ENCODE results near the gene DNAJC24.
"Not testable (repeated sequence)": the region's sequence is repeated elsewhere in the genome, so short reads cannot be mapped to it uniquely, and the experiment has no call there.

DNAJC24 gene, protein sequence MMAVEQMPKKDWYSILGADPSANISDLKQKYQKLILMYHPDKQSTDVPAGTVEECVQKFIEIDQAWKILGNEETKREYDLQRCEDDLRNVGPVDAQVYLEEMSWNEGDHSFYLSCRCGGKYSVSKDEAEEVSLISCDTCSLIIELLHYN

DNA sequence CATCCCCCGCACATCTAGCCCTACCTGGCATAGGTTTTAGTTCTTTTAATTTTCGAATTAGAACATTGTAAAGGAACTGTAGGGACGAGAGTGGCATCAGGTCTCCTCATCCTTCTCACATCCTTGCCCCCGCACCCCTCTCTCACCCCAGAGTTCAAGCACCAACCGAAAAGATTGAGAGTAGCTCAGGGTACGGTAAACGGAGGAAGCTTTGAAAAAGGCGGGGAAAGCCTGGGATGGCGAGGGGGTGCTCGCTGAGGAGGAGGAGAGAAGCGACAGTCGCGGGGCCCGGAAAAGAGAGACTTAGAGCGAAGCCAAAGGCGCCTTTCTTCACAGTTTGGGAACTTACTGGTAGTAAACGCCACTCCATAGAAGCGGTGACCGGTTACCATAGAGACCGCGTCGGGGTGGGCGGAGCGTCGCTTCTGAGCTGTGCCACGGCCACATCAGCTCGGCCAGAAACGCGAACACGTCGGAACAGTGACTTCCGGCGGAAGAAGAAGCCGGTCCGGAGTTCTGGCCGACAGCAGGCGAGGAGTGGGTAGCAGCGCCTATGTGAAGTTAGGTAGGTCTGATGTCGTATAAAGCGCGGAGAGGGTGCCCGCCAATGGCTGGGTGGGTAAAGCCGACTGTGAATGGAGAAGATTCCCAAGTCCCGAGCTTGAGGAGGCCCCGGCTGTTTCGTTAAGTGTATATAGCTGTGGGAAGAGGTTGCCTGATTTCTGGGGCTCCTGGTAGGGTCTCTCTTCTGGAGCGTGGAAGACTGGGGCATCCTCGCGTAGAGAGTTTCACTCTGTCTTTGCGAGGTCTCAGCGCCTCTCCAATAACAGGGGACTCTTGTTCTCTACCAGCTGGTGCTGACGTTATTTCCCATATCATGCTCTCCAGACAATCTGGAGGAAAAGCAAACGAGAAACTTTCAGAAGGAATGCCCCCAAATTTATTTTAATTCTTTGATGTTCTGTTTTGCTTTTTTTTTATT, at the start of gene DNAJC24, which contains the start of gene DCDC1:
TSS of gene DNAJC24 (plus strand) at position 513 of the 982 bp plus-strand sequence. CDS start 889 bp downstream, outside the sequence.
TSS of gene DCDC1 (minus strand) at position 392 of the 982 bp plus-strand sequence. CDS start 41,459 bp downstream, outside the sequence.
- peak; percentile 68 for DNase-seq (ENCODE audit: low spot score)

GRCh38 chr11:31321494-31321893, 48.2 kb upstream of the DNAJC24 start:
- DNase-seq (ENCODE audit: low spot score): not testable (repeated sequence)

DNA sequence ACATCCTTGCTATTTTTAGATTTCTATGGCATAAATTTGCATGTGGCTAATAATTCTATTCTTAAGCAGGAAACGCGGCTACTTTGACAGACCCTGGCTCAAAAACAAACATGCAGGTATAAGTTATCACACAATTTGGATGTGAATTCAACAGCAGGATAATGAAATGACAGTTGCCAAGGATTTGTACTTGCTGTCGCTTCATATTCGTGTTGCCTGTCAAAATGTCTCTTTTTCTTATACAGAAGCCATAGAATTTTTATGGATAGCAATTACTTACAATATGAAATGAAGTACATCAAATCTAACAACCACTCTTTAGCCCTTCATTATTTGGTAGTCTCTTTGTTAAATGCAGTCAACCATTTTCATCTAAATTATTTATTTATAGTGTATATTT, 46.5 kb upstream of the DNAJC24 start:
- DNase-seq (ENCODE audit: low spot score): no peak

DNA sequence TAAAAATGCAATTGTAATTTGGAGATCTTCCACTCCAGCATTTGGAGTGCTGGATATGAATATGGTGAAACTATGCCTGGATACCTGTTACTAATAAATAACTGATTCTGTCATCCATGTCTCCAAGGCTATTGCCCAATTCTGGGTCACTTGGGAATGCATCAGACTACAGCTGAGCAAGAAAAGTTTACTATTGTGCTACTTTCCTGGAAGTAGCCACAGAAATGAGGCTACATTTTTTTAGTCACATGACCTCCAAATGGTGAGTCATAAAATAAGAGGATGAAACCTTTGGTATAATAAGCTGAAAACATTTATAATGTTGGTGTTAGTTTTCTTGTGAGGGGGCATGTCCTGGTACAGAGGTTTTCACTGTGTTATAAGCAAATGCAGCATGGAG, 44.5 kb upstream of the DNAJC24 start:
- peak; percentile 3 for DNase-seq (ENCODE audit: low spot score)

DNA sequence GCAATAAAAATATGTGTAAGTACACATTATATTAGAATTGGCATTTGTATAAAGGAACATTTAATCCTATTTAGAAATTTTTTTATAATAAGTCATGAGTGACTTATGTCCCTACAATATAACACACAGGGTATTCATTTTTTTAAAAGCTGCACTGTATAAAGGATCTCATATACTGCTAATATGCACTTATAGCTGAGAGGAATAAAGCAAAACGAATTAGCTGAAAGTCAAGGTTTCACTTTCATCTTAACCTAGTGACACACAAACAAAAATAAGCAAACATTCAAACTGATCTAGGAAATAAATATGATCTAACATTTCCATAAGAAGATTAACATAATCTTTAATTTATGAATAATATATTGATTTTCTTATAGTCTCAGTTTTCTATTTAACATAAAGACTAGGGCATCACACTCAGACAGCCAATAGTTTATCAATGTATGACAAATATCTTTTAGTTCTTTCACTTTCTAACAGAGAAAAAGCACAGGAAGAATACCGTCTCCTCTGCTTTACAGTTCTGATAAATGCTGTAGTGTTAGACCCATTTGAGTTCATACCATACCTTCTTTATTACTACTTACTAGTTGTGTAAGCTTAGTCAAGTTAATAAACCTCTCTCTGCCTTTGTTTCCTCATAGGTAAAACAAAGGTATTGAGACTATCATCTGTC, 43.1 kb upstream of the DNAJC24 start:
- no peak for DNase-seq (ENCODE audit: low spot score)

DNA sequence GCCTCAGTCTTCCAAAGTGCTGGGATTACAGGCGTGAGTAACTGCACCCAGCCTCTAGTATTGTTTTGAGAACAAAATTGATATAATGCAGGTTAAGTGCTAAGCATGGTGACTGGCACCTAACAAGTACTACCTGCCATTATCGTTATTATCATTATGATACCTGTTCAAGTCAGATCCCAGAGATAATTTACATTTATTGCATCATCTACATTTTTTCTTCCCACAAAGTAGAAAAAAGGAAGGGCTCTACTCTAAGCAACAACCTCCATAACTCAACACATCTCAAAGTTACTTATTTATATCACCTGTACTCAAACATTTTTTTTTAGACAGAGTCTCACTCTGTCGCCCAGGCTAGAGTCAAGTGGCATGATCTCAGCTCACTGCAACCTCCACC, 42.2 kb upstream of the DNAJC24 start:
- DNase-seq (ENCODE audit: low spot score): no peak

- no peak for DNase-seq (ENCODE audit: low spot score)
Measured at GRCh38 chr11:31328697-31329096, 41.0 kb upstream of the DNAJC24 start.

DNA sequence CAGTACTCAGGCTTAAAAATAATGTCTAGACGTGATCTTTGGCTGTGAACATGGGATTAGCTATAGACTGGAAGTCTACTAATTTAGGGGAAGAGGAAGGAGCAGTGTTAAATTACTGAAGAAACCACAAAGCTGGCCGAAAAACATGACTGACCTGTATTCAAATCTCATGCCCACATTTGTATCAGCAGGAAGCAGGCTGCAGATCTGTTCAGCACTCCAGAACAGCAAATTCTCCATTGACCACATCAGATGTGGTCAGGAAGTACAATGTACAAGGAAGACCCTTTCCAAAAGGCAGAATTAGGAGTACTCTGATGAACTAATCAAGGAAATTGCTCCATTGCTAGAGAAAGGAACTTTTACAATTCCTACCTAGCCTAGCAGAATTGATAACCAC, 31.9 kb upstream of the DNAJC24 start:
- no peak for DNase-seq (ENCODE audit: low spot score)

GRCh38 chr11:31340903-31341572, 28.6 kb upstream of the DNAJC24 start:
- DNase-seq (ENCODE audit: low spot score): peak; percentile 8

DNA sequence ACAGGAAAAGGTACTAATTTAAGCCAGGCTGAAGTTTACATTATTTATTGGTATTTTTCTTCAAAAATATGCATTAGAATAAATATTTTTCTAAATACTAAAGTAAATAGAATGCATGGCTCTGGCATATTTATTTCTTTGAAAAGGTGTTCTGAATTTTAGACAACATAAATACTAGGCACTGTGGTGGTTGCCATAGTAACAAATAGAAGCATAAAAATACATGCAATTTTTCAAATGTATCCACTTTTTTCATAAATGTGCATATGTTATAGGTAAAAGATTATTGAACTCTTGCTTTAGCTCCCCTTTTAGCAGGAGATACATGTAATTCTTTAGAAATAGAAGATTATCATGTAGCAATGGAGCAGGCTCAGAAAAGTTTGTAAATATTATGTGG, 18.5 kb upstream of the DNAJC24 start:
- no peak for DNase-seq (ENCODE audit: low spot score)

DNA sequence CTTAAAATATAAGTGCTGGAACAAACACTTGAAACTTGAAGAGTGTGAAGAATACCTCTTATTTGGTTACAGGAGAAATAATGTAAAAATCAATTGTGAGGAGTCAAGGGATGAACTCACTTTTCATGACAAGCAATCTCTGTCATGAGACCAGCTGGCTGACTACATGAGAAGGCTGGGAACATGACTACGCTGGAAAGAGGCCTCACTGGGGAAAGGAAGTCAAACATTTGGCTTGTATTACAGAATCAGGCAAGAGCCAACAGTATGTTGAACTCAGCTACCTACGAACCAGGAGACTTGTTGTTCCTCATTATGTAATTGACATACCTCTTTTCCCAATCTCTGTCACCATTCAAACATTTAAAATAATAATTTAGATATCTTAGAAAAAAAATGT, 14.5 kb upstream of the DNAJC24 start:
- DNase-seq (ENCODE audit: low spot score): no peak

GRCh38 chr11:31355817-31356216, 13.8 kb upstream of the DNAJC24 start:
- no peak for DNase-seq (ENCODE audit: low spot score)

GRCh38 chr11:31361743-31362142, 7.9 kb upstream of the DNAJC24 start:
- DNase-seq (ENCODE audit: low spot score): no peak

DNA sequence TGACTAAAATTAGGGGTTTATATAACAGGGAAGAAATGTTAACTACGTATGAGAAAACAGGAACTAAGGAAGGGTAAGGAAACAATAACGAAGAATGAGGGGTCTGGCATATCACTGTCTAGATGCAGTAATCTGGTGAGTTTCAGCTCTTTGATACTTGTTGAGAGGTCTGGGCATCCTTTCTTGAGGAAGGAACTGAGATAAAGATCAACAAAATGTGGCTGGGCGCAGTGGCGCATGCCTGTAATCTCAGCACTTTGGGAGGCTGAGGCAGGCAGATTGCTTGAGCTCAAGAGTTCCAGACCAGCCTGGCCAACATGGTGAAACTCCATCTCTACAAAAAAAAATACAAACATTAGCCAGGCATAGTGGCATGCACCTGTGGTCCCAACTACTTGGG, 2.9 kb upstream of the DNAJC24 start:
- no peak for DNase-seq (ENCODE audit: low spot score)

DNA sequence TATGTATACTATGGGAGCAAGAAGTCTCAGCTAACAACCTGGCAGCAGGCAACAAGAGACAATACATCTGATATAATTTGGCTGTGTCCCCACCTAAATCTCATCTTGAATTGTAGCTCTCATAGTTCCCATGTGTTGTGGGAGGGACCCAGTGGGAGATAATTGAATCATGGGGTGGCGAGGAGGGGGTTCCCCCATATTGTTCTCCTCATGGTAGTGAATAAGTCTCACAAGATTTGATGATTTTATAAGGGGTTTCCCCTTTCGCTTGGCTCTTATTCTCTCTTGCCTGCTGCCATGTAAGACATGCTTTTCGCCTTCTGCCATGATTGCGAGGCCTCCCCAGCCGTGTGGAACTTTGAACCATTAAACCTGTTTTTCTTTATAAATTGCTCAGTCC, 6.2 kb downstream of the DNAJC24 start:
- no peak for DNase-seq (ENCODE audit: low spot score)

DNA sequence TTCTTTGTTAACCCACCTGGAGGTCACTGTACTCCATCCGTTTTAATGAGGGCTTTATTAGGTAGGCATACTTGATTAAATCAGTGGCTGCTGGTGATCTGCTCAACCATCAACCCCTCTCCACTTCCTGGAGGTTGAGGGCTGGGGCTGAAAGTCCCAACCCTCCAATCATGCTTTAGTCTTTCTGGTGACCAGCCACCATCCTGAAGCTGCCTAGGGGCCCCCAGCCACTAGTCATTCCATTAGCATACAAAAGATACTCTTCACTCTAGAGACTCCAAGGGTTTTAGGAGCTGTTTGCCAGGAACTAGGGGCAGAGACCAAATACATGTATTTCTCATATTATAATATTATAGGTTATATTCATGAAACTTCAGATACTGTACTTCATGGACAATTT, 13.5 kb downstream of the DNAJC24 start:
- no peak for DNase-seq (ENCODE audit: low spot score)

DNA sequence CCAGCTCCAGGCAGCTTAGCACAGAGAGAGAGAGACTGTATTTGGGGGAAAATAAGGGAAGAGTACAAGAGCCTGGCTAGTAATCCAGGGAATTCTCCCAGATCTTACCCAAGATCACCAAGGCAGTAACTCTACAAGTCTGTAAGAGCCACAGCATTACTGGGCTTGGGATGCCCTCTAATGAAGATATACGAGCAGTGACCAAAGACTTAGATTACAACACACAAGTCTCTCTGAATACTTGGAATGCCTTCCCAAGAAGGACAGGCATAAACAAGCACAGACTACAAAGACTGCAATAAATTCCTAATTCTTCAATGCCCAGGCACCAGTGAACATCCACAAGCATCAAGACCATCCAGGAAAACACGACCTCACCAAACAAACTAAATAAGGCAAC, 17.7 kb downstream of the DNAJC24 start:
- DNase-seq (ENCODE audit: low spot score): no peak

DNA sequence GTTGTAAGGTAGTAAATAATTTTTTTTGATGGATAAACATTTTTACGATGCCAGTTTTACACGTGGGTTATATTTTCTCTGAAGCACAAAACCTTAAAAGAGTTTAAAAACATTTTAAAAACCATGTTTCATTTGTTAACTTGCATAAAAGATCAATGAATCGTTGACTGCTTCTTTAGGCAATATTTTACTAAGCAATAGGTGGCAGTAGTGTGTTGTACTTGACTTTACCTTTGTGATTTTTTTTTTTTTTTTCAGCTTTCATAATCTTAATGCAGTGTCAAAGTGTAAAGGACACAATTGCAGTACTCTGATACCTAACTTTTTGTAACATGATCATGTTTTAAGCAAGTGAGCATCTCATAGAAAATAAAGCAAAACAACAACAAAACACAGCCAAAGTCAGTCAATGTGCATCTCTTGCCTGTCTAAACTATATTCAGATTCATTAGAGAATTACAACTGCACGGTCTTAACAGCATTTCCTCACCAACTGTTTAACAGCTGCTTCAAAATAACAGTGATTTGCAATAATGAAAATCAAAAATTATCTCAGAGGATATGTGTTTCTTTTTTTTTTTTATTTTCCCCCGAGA, 27.7 kb downstream of the DNAJC24 start:
- no peak for DNase-seq (ENCODE audit: low spot score)

GRCh38 chr11:31404614-31405013, 35.0 kb downstream of the DNAJC24 start:
- DNase-seq (ENCODE audit: low spot score): no peak

GRCh38 chr11:31408201-31408600, 38.5 kb downstream of the DNAJC24 start:
- DNase-seq (ENCODE audit: low spot score): no peak

- DNase-seq (ENCODE audit: low spot score): peak; percentile 4
Measured at GRCh38 chr11:31412946-31413345, 43.3 kb downstream of the DNAJC24 start.

- no peak for DNase-seq (ENCODE audit: low spot score)
Measured at GRCh38 chr11:31414338-31414737, 44.7 kb downstream of the DNAJC24 start.
